ENCODE measurements around the gene DENND4A. TPM values are rescaled to one million over a fixed set of nuclear protein-coding genes. Genes with fewer than 3 reads are reported as not detected.
A peak's percentile ranks its signal among the peaks of the same experiment; 100 is the strongest.

The DENND4A gene
- total and polyA plus RNA-seq, 9 of the 15 experiments (the other 6 are each of a cell fraction or from before 2014, with no cell fraction given), result 6.8 to 32.3 (median 19.9) TPM

- 0 out of 4 replicates have a peak, but pooled peaks of 1 of the 2 experiments have one; percentile 31 for TF ChIP-seq ZNF318 (IDR thresholded peaks at IDR 0.05; ENCODE audit: borderline replicate concordance in 1 of 2, low read depth in 1 of 2)
- TF ChIP-seq ZNF143 (CRISPR knock-in tag; IDR thresholded peaks at IDR 0.05), result no peak
- no peak for TF ChIP-seq HMBOX1 (IDR thresholded peaks at IDR 0.05)
- no peak for TF ChIP-seq RAD21 (CRISPR knock-in tag; conservative IDR thresholded peaks at IDR 0.05 in 1 of 2, IDR thresholded peaks at IDR 0.05 in 1 of 2)
- no peak for TF ChIP-seq ZNF707 (CRISPR knock-in tag; conservative IDR thresholded peaks at IDR 0.05)
- TF ChIP-seq ZNF280A (IDR thresholded peaks at IDR 0.05; ENCODE audit: low read depth, partially characterized antibody), result no peak
- TF ChIP-seq GTF2A2 (tag; IDR thresholded peaks at IDR 0.05), result no peak
- no peak for TF ChIP-seq BRF2 (IDR thresholded peaks at IDR 0.05; ENCODE audit: borderline replicate concordance, insufficient read depth, insufficient read length)
- TF ChIP-seq FOXJ3 (CRISPR knock-in tag; IDR thresholded peaks at IDR 0.05), result peak; percentile 84
- no peak for TF ChIP-seq SAFB (IDR thresholded peaks at IDR 0.05; ENCODE audit: borderline replicate concordance, low read depth, low read length)
- TF ChIP-seq MAFG (tag; conservative IDR thresholded peaks at IDR 0.05), result no peak
- TF ChIP-seq ZNF324 (CRISPR knock-in tag; IDR thresholded peaks at IDR 0.05), result no peak
- TF ChIP-seq ZNF133 (CRISPR knock-in tag; IDR thresholded peaks at IDR 0.05), result no peak
- no peak for TF ChIP-seq TFAP4 (CRISPR knock-in tag; IDR thresholded peaks at IDR 0.05; ENCODE audit: borderline replicate concordance)
These were observed 27.0 kb upstream of the DENND4A start (continued) for GRCh38 chr15:65818927-65819562.
